SH-SY5Y (cell line): ENCODE results near the gene LRP1-AS.

Source experiments
- GATA2 ChIP-seq: IDR thresholded peaks from 2 replicates; pipeline ENCODE4 v1.6.1; 2011; ENCODE audit warnings: mild to moderate bottlenecking, low read depth, low read length
- GATA3 ChIP-seq: IDR thresholded peaks from 2 replicates; pipeline ENCODE4 v1.6.1; 2011; ENCODE audit warnings: low read depth, mild to moderate bottlenecking, low read length, moderate library complexity

DNA sequence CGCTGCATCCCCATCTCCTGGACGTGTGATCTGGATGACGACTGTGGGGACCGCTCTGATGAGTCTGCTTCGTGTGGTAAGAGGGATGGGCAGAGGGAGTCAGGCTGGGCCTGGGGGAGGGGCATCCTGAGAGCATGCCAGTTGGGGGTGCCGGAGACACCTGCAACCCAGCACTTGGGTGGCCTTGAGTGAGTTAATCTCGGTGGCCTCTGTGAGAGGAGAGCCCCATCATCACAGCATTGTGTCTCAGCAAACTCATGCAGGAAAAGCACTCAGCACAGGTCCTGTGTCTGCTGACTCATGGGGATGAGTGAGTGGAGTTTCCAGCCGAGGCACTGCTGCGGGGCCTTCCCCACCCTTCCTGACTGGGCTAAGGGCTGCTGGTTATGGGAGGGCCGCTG is 19.6 kb upstream of the LRP1-AS start:
- no peak for TF ChIP-seq GATA3
- TF ChIP-seq GATA2, result no peak
